SH-SY5Y (cell line): ENCODE results near the gene IPO5.

Experiments used
- GATA2 ChIP-seq: IDR thresholded peaks from 2 replicates; pipeline ENCODE4 v1.6.1; 2011; ENCODE audit warnings: mild to moderate bottlenecking, low read depth, low read length
- GATA3 ChIP-seq: IDR thresholded peaks from 2 replicates; pipeline ENCODE4 v1.6.1; 2011; ENCODE audit warnings: low read depth, mild to moderate bottlenecking, low read length, moderate library complexity

DNA sequence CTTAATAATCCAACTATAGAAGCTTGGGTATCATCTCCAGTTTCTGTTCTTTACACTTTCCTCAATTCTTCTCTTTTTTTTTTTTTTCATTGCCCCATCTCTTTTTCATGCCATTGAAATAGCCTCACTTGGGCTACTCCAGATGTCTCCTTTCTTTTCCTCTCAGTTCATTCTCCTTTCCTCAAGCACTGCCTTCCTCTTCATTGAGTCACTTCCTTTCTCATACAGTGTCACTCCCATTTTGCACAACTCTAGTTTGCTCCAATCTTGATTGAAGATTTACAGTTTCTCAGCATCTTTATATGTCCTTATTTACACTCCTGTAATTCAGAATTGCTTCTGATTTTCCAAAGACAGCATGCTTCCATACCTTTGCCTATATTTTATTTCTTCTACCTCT is 61.3 kb downstream of the IPO5 start:
- no peak for TF ChIP-seq GATA2
- no peak for TF ChIP-seq GATA3
